Stimulated activated CD8-positive, alpha-beta memory T cell treated with anti-CD3 and anti-CD28 coated beads, Interleukin-2, amount 100 ng/mL, for 48 hours (primary cell): ENCODE measurements around the gene EPHA2.

Experiments
- DNase-seq, 2 donors: peaks; one replicate each; pipeline ENCODE4 v3.0.0-alpha.2; 2020; ENCODE audit warnings: low read depth in 2 of 2

Gene EPHA2

GRCh38 chr1:16183765-16184556 is 28.1 kb upstream of the EPHA2 start:
- DNase-seq: no peak

- no peak for DNase-seq
Measured at GRCh38 chr1:16183179-16183578, 27.3 kb upstream of the EPHA2 start.

- DNase-seq: no peak
Measured at GRCh38 chr1:16181887-16182719, 26.2 kb upstream of the EPHA2 start.

GRCh38 chr1:16180291-16180824 is 24.5 kb upstream of the EPHA2 start:
- DNase-seq: no peak

GRCh38 chr1:16178596-16179497 is 23.0 kb upstream of the EPHA2 start:
- DNase-seq: no peak

GRCh38 chr1:16177306-16177705 is 21.4 kb upstream of the EPHA2 start:
- DNase-seq: no peak

GRCh38 chr1:16176653-16177052 is 20.8 kb upstream of the EPHA2 start:
- DNase-seq: no peak

GRCh38 chr1:16175610-16176553 is 20.0 kb upstream of the EPHA2 start:
- no peak for DNase-seq

GRCh38 chr1:16174886-16175598 is 19.2 kb upstream of the EPHA2 start:
- no peak for DNase-seq

GRCh38 chr1:16174261-16174868 is 18.5 kb upstream of the EPHA2 start:
- no peak for DNase-seq

GRCh38 chr1:16173447-16174260 is 17.8 kb upstream of the EPHA2 start:
- no peak for DNase-seq

- DNase-seq: no peak
Measured at GRCh38 chr1:16172964-16173446, 17.1 kb upstream of the EPHA2 start.

- no peak for DNase-seq
Measured at GRCh38 chr1:16172218-16172830, 16.5 kb upstream of the EPHA2 start.

GRCh38 chr1:16171314-16172151 is 15.7 kb upstream of the EPHA2 start:
- DNase-seq: no peak

- DNase-seq: no peak
Measured at GRCh38 chr1:16170283-16170673, 14.4 kb upstream of the EPHA2 start.

GRCh38 chr1:16168622-16169360 is 12.9 kb upstream of the EPHA2 start:
- DNase-seq: no peak
